ENCODE results near the gene ZC3H12D.

DNA sequence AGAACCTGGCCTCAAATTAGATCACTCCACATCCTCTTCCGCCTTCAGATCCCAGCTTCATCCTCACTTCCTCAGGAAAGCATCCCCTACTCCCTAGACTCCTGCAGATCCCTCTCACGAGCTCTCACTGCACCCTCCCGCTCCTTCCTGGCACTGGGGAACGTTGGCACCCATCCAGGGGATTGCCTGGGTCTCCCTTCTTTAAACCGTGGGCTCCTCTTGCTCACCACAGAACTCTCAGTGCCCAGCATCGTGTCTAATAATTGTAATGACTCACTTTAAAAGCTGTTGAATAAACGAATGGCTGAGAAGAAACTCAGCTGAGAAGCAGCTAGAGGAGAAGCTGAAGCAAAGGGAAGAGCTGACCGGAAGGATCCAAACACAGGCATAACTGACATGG, 20.4 kb downstream of the ZC3H12D start:
- TF ChIP-seq CTCF (conservative IDR thresholded peaks at IDR 0.05; ENCODE audit: low read depth in 2 of 2) = no peak
- no peak for TF ChIP-seq POLR2AphosphoS5 (IDR thresholded peaks at IDR 0.05; ENCODE audit: low read depth)
- TF ChIP-seq, protein P1, sequence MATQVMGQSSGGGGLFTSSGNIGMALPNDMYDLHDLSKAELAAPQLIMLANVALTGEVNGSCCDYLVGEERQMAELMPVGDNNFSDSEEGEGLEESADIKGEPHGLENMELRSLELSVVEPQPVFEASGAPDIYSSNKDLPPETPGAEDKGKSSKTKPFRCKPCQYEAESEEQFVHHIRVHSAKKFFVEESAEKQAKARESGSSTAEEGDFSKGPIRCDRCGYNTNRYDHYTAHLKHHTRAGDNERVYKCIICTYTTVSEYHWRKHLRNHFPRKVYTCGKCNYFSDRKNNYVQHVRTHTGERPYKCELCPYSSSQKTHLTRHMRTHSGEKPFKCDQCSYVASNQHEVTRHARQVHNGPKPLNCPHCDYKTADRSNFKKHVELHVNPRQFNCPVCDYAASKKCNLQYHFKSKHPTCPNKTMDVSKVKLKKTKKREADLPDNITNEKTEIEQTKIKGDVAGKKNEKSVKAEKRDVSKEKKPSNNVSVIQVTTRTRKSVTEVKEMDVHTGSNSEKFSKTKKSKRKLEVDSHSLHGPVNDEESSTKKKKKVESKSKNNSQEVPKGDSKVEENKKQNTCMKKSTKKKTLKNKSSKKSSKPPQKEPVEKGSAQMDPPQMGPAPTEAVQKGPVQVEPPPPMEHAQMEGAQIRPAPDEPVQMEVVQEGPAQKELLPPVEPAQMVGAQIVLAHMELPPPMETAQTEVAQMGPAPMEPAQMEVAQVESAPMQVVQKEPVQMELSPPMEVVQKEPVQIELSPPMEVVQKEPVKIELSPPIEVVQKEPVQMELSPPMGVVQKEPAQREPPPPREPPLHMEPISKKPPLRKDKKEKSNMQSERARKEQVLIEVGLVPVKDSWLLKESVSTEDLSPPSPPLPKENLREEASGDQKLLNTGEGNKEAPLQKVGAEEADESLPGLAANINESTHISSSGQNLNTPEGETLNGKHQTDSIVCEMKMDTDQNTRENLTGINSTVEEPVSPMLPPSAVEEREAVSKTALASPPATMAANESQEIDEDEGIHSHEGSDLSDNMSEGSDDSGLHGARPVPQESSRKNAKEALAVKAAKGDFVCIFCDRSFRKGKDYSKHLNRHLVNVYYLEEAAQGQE (IDR thresholded peaks at IDR 0.05; ENCODE audit: unreplicated experiment) = no peak
- TF ChIP-seq EZH2 (IDR thresholded peaks at IDR 0.05; ENCODE audit: low read depth, unreplicated experiment) = no peak
